Neural progenitor cell (in vitro differentiated cells): ENCODE measurements around the gene PORCN.

Source experiments
- EZH2 ChIP-seq: fragments of 200-600 bp; sonication (generic); IDR thresholded peaks from 2 replicates; pipeline ENCODE4 v1.6.1; 2017; ENCODE audit warnings: antibody characterized with exemption, mild to moderate bottlenecking, moderate library complexity
- TF ChIP-seq, protein P1 (sequence below): fragments of 200-600 bp; sonication (generic); IDR thresholded peaks from 2 replicates; pipeline ENCODE4 v1.5.1; 2017; ENCODE audit warnings: antibody characterized with exemption, mild to moderate bottlenecking

DNA sequence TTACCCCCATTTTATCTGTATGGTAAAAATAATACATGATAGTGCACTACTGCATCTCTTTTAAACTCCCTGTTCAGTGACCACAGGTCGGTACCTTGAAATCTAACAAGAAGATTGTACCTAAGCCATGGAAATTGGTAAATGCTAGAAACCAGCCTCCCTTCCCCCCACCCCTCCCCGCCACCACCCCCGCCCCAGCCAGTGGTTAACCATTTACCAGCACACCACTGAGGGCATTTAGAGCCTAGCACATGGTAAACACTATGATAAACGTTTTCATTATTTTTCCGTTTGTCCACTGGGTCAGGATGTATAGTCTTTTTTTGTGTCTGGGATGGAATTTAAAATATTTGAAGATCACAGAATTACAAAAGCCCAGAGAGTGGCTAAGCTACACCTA is 33.5 kb upstream of the PORCN start:
- no peak for TF ChIP-seq EZH2
- TF ChIP-seq, protein P1, sequence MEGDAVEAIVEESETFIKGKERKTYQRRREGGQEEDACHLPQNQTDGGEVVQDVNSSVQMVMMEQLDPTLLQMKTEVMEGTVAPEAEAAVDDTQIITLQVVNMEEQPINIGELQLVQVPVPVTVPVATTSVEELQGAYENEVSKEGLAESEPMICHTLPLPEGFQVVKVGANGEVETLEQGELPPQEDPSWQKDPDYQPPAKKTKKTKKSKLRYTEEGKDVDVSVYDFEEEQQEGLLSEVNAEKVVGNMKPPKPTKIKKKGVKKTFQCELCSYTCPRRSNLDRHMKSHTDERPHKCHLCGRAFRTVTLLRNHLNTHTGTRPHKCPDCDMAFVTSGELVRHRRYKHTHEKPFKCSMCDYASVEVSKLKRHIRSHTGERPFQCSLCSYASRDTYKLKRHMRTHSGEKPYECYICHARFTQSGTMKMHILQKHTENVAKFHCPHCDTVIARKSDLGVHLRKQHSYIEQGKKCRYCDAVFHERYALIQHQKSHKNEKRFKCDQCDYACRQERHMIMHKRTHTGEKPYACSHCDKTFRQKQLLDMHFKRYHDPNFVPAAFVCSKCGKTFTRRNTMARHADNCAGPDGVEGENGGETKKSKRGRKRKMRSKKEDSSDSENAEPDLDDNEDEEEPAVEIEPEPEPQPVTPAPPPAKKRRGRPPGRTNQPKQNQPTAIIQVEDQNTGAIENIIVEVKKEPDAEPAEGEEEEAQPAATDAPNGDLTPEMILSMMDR = no peak
